Adipocyte (in vitro differentiated cells): Measurements from ENCODE around the gene GTF2F1.

Source experiments
- DNase-seq: peaks from one replicate; pipeline ENCODE4 v3.0.0-alpha.2; 2015; ENCODE audit warnings: low read depth
- H3K27me3 ChIP-seq: replicated peaks from 2 replicates; pipeline ENCODE4 v1.7.0; 2013; ENCODE audit warnings: mild to moderate bottlenecking, low read length, moderate library complexity; ENCODE audit not compliant: control insufficient read depth, insufficient read depth
- H3K36me3 ChIP-seq: 2 replicates; pipeline ENCODE4 v1.7.0; 2013; ENCODE audit warnings: low read length, mild to moderate bottlenecking, moderate library complexity; ENCODE audit not compliant: control insufficient read depth, insufficient read depth, severe bottlenecking
- H3K4me1 ChIP-seq: 2 replicates; pipeline ENCODE4 v1.7.0; 2013; ENCODE audit warnings: mild to moderate bottlenecking, low read length, moderate library complexity; ENCODE audit not compliant: control insufficient read depth, insufficient read depth
- H3K4me3 ChIP-seq: 2 replicates; pipeline ENCODE4 v1.7.0; 2013; ENCODE audit warnings: mild to moderate bottlenecking, low read length, moderate library complexity
- H3K9ac ChIP-seq: 2 replicates; pipeline ENCODE4 v1.7.0; 2013; ENCODE audit warnings: mild to moderate bottlenecking, low read length, moderate library complexity
- H3K9me3 ChIP-seq: 2 replicates; pipeline ENCODE4 v1.7.0; 2013; ENCODE audit warnings: mild to moderate bottlenecking, low read length, moderate library complexity; ENCODE audit not compliant: control insufficient read depth

The GTF2F1 gene

GRCh38 chr19:6425732-6426620 lies 33.0 kb upstream of the GTF2F1 start:
- Histone ChIP-seq H3K27me3 (peaks cover 3% of the 10 kb centered on the region), H3K36me3 (peaks cover 8% of the 10 kb centered on the region), H3K9ac (no peak overlapping the region), H3K9me3 (no peaks in the 10 kb centered on the region), H3K4me1 (peaks cover 16% of the 10 kb centered on the region), H3K4me3 (peak overlapping the region; percentile 27)
- no peak for DNase-seq

- H3K9ac ChIP-seq = no peak overlapping the region
- H3K4me3 ChIP-seq = peak overlapping the region; percentile 27
- H3K9me3 ChIP-seq = no peaks in the 10 kb centered on the region
- DNase-seq = peak; percentile 100
- peaks cover 16% of the 10 kb centered on the region for H3K36me3 ChIP-seq
- H3K27me3 ChIP-seq = peaks cover 3% of the 10 kb centered on the region
- peaks cover 19% of the 10 kb centered on the region for H3K4me1 ChIP-seq
These were observed 32.2 kb upstream of the GTF2F1 start for GRCh38 chr19:6424939-6425731.

GRCh38 chr19:6424195-6424938 lies 31.4 kb upstream of the GTF2F1 start, which contains the start of gene KHSRP:
KHSRP (minus strand) TSS chr19:6424811; CDS start chr19:6424701, 110 bp downstream.
- Histone ChIP-seq H3K9me3 (no peaks in the 10 kb centered on the region), H3K9ac (peak within 1 kb of the TSS; percentile 92), H3K27me3 (no peaks in the 10 kb centered on the region), H3K36me3 (peaks cover 24% of the 10 kb centered on the region), H3K4me1 (peaks cover 19% of the 10 kb centered on the region), H3K4me3 (peak within 1 kb of the TSS; percentile 94)
- DNase-seq = peak; percentile 48

GRCh38 chr19:6423499-6424194 lies 30.7 kb upstream of the GTF2F1 start:
- Histone ChIP-seq H3K36me3 (peaks cover 31% of the 10 kb centered on the region), H3K9ac (peak overlapping the region; percentile 92), H3K27me3 (no peaks in the 10 kb centered on the region), H3K9me3 (no peaks in the 10 kb centered on the region), H3K4me3 (peak overlapping the region; percentile 94), H3K4me1 (peaks cover 19% of the 10 kb centered on the region)
- peak; percentile 75 for DNase-seq

GRCh38 chr19:6421075-6422014 lies 28.4 kb upstream of the GTF2F1 start:
- H3K4me1 ChIP-seq = peaks cover 19% of the 10 kb centered on the region
- no peaks in the 10 kb centered on the region for H3K9me3 ChIP-seq
- no peak overlapping the region for H3K4me3 ChIP-seq
- DNase-seq = no peak
- no peaks in the 10 kb centered on the region for H3K27me3 ChIP-seq
- H3K9ac ChIP-seq = peak overlapping the region; percentile 28
- peaks cover 53% of the 10 kb centered on the region for H3K36me3 ChIP-seq

GRCh38 chr19:6418562-6418932 lies 25.6 kb upstream of the GTF2F1 start:
- no peaks in the 10 kb centered on the region for H3K9me3 ChIP-seq
- H3K36me3 ChIP-seq = peaks cover 75% of the 10 kb centered on the region
- no peak overlapping the region for H3K4me3 ChIP-seq

GRCh38 chr19:6417713-6418561 lies 25.0 kb upstream of the GTF2F1 start:
- no peak overlapping the region for H3K9ac ChIP-seq
- peaks cover 75% of the 10 kb centered on the region for H3K36me3 ChIP-seq
- H3K9me3 ChIP-seq = no peaks in the 10 kb centered on the region
- H3K27me3 ChIP-seq = no peaks in the 10 kb centered on the region
- H3K4me3 ChIP-seq = no peak overlapping the region
- DNase-seq = peak; percentile 24
- H3K4me1 ChIP-seq = peaks cover 11% of the 10 kb centered on the region

More at GRCh38 chr19:6418562-6418932, 25.6 kb upstream of the GTF2F1 start:
- no peaks in the 10 kb centered on the region for H3K27me3 ChIP-seq
- H3K9ac ChIP-seq = no peak overlapping the region
- DNase-seq = no peak
- peaks cover 16% of the 10 kb centered on the region for H3K4me1 ChIP-seq

GRCh38 chr19:6416658-6417405 lies 23.9 kb upstream of the GTF2F1 start:
- Histone ChIP-seq H3K9ac (no peak overlapping the region), H3K4me3 (no peak overlapping the region), H3K4me1 (peaks cover 3% of the 10 kb centered on the region), H3K9me3 (no peaks in the 10 kb centered on the region), H3K36me3 (peaks cover 74% of the 10 kb centered on the region), H3K27me3 (no peaks in the 10 kb centered on the region)
- no peak for DNase-seq
